Measurements from ENCODE around the gene PKP4. TPM values are rescaled to one million over a fixed set of nuclear protein-coding genes. Genes with fewer than 3 reads are reported as not detected.
"Not testable (repeated sequence)": the region's sequence is repeated elsewhere in the genome, so short reads cannot be mapped to it uniquely, and the experiment has no call there.

PKP4 gene
- total RNA-seq, 1 experiment from 2014 or later: 52.0 TPM

DNA sequence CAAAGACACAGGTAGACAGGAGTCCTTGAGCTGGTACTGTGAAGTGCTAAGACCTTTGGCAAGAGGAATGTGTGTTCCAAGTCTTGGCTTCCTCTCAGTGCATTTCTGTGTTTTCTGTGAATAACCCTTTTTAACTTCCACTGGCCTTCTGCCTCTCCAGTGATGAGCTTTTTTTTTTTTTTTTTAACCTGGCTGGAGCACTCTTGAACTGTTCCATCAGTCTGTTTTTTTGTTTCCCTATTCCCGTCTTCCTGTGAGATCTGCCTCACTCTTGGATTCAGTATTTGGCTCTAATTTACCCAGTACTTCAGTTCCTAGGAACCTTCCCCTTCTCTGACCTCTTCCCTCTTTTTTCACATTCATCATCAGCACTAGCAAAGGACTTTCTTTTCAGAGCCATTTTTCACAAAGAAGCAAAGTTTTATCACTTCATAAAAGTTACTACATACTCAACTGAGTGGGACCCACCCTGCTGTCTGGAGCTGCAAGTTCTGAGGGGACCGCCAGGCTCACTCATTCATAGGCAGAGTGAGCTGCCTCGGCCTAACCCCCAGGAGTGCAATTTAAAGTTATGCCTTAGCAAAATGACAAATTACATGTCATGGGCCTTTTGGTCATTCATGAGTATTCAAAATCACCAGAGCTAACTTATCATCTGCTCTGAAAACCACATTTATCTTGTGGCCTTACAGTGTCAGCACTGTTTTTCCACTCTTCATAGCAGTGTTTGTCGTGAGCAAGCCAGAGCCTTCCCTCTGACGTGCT, 211.4 kb downstream of the PKP4 start:
- DNase-seq (ENCODE audit: extremely low read depth, low read depth): no peak

DNA sequence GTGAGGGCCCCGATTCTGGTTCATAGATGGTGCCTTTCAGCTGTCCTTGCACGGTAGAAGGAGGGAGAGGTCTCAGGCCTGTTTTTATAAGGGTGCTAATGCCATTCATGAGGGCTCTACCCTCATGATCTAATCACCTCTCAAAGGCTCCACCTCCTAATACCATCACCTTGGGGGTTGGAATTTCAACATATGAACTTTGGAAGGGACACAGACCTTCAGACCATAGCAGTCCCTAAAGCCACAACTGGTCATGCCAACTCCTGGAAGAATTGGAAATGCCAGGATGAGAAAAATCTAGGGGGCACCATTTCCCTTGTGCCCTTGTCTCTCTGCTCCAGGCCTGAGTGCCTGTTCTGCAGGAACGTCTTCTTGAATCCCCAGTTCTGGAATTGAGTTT, 213.5 kb downstream of the PKP4 start:
- DNase-seq (ENCODE audit: extremely low read depth, low read depth): no peak

DNA sequence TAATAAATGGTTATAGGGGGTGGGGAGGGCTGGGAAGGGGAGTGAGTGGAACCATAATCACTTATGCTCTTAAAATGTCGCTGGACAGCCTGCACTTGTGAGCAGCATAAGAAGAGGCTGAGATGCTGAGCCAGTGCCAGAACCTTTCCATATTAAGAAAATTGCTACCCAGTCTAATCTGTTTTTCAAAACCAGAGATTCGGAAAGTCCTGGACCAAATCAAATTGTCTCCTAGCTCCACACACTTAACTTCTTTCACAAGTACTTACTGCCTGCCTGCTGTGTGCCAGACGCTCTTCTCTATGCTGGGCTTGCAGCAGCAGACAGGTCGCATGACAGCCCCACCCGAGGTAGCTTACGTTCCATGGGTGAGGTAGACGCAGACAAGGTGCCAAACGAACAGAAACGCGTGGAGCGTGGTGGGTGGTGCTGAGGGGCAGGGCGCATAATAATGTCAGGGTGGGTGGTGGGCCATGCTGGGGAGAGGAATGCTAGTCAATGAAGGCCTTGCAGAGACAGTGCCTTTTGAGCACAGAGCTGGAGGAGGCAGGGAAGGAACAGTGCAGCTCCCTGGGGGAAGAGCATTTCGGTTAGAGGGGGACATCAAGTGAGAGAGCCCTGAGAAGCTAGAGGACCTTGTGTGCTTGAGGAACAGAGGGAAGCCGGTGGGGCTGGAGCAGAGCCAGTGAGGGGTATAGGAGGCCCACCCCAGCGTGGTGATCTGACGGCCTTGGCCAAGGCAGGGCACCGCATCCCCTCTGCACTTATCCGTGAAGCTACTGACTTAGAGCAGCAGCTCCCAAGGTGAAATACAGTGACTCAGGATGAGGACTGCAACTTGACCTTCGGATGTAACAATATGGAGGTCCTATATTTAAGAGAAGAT, 214.9 kb downstream of the PKP4 start:
- DNase-seq (ENCODE audit: extremely low read depth, low read depth): no peak

- DNase-seq (ENCODE audit: extremely low read depth, low read depth): no peak
These were observed 219.5 kb downstream of the PKP4 start for GRCh38 chr2:158676295-158676694.

DNA sequence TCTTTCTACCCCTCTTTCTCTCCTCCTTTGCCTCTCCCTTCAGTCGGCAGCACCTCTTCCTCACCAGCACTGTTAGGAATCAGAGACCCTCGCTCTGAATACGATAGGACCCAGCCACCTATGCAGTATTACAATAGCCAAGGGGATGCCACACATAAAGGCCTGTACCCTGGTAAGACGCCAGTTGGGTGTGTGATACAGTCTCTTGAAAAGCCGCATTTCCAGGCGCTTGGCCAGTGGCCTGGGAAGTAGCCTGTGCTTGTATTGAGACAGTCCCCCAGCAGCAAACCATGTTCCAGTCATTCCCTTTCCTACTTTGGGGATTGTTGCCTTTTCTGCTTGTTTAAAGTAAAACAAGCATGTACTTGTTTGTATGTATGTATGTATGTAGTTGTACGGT, 219.9 kb downstream of the PKP4 start:
- no peak for DNase-seq (ENCODE audit: extremely low read depth, low read depth)

DNA sequence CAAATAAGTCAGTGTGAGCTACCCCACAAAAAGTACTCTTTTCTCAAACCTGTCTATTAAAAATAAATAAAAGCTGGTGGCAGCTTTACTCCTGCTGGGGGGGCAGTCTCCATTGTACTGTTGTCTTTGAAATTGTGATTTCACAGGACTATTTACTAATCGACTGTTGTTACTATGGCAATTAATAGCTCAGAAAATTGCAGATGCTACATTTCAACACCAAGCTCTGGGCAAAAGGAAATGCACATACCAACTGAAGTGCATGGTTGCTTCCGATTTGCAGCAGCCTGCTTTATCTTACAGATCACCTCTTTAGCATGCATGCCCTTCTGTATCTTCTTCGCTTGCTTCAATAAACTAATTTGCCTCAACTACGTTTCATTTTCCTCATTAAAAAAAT, 220.8 kb downstream of the PKP4 start:
- no peak for DNase-seq (ENCODE audit: extremely low read depth, low read depth)

- no peak for DNase-seq (ENCODE audit: extremely low read depth, low read depth)
These were observed 225.1 kb downstream of the PKP4 start for GRCh38 chr2:158681816-158682215.

DNA sequence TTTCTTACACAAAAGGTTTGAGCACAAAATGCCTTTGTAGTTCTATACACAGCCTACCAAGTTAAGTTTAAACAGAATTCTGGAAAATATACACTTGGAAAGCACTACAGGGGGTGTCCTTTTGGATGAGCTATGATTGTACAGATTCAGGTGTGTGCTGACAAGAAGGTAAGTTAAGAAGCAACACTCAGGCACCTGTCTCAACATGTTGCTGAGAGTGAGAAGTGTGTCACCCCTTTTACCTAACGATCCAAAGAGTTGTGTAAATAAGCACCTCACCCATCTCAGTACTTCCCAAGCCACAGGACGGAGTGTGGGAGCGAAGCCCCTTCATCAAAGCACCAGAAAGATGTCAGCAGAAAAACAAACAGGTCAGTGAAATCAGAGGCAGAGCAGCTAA, 228.9 kb downstream of the PKP4 start:
- DNase-seq (ENCODE audit: extremely low read depth, low read depth): no peak

DNA sequence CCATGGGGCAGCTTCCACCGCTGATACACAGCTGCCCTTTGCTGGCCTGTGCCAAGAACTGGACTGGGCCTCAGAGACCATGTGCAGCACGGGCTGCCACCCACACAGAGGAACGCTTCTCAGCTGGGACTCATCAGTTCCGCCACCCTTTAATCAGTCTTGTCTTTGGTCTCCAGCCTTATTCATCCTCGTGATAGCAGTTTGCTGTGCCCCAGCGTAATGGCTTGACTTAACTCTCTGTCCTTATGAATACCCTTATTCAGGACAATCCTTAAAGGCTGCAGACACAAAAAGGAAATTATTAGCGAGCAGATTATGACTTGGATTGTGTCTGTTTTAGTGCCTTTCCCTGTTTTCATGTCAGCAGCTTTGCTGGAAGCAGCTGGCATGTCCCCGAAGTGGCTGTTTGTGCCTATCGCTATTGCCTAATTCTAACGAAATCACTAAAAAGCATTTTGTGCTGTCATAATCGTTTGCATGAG, 229.5 kb downstream of the PKP4 start:
- DNase-seq (ENCODE audit: extremely low read depth, low read depth): no peak

GRCh38 chr2:158687315-158687714, 230.6 kb downstream of the PKP4 start:
- no peak for DNase-seq (ENCODE audit: extremely low read depth, low read depth)

DNA sequence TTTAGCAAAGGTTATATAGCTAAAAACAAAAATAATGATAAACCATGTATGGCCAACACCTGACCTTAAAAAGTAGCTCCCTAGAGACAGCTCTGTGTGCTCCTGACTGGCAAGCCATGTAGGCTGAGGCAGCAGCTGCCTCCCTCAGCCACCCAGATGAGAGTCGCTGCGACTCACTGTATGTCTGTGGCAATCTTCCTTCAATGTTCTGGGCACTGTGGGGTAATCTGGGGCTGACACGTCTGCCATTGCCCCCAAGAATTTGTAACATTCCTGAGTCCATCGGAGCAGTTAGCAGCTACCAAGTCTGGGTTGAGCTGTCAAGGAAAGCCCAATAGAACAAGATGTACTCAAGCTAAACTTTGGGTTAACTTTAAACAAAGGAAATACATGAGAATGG, 232.0 kb downstream of the PKP4 start:
- no peak for DNase-seq (ENCODE audit: extremely low read depth, low read depth)

DNA sequence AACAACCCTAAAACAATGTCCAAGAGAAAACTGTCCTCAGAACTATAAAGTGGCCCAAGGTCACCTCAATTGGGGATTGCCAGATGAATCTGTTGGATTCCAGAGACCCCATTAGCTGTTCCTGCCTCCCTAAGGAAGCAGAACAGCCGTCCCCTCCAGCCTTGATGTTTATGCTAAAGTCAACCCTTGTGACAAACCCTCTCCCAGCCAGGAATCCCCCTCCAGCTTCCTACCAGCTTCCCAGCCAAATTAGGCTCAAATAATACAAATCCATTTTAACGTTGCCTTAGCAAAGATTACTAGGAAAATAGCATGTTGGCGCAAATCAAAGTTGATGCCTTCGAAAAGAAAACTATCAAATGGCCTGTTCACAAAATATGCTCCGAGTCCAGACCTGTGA, 232.6 kb downstream of the PKP4 start:
- no peak for DNase-seq (ENCODE audit: extremely low read depth, low read depth)

DNA sequence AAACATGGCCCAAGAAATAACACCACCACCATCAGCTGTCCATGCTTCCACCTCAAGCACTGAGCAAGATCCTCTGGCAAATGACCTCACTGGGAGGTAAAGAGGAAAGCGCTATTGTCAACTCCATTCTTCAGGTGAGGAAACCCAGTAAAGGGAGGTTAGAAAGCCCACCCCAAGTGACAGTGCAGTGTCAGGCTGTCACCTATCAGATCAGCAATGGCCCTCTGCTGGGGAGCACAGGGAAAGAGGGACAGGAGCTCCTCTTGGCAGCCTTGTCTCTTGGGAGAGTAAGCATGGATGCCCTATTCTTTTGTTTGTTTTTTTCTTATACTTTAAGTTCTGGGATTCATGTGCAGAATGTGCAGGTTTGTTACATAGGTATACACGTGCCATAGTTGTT, 234.1 kb downstream of the PKP4 start:
- no peak for DNase-seq (ENCODE audit: extremely low read depth, low read depth)

DNA sequence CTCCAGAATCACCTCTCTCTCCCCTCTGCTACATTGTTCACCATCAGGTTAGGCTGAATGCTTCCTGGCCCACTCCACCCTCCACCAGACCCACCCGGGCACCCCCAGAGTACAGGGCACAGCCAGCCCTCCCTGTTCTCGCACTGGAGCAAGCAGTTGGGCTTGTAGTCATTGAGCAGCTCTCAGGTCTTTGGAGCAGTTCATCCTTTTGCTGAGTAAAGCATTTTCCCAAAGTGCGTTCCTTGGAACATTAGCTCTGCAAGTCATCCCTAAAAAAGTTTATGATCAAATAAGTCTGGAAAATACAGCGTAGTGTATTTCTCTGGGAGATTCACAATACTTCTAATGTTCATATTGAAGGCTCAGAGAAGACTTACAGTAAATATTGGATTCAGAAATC, 234.9 kb downstream of the PKP4 start:
- no peak for DNase-seq (ENCODE audit: extremely low read depth, low read depth)

DNA sequence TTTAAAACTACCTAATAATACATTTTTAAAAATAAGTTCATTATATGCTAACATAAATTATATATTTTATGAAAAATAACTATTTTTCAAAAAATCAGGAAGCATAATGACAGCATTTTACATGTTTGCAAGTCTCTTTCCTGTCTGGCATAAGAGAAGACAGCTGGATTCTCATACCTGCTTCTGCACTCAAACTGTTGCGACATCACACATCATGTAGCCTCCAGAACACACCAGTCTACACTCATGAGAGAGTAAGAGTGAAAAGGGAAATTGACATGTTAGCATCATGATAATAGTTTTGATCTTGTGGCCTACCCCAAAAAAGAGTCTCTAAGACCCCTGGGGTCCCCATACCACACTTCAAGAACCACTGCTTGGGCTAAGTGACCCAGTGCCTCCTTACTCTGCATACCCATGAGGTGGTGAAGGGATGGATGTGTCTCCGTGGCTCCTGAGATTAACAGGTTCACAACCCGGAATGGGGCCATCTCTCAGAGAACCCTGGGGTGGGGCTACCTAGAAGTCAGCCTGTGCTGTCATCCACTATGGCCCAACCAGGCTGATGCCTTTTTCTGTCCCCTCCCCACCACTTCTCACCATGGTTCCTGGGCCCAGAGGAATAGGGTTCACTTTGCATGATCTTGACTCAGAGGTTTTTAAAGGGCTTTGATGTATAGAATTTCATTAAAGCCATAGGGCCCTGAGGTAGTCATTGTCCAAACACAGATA, 235.8 kb downstream of the PKP4 start:
- no peak for DNase-seq (ENCODE audit: extremely low read depth, low read depth)

- DNase-seq (ENCODE audit: extremely low read depth, low read depth): no peak
These were observed 236.7 kb downstream of the PKP4 start for GRCh38 chr2:158693476-158693875.

GRCh38 chr2:158695305-158695704, 238.6 kb downstream of the PKP4 start:
- no peak for DNase-seq (ENCODE audit: extremely low read depth, low read depth)

DNA sequence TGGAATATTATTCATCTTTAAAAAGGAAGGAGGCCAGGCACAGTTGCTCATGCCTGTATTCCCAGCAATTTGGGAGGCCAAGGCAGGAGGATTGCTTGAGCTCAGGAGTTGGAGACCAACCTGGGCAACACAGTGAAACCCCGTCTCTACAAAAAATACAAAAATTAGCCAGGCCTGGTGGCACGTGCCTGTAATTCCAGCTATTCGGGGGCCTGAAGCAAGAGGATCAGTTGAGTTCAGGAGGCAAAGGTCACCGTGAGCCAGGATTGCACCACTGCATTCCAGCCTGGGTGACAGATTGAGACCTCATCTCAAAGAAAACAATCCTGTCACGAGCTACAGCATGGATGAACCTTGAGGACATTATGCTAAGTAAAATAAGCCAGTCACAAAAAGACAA, 239.0 kb downstream of the PKP4 start:
- DNase-seq (ENCODE audit: extremely low read depth, low read depth): not testable (repeated sequence)

GRCh38 chr2:158699323-158699722, 242.6 kb downstream of the PKP4 start:
- DNase-seq (ENCODE audit: extremely low read depth, low read depth): no peak

- DNase-seq (ENCODE audit: extremely low read depth, low read depth): no peak
These were observed 244.3 kb downstream of the PKP4 start for GRCh38 chr2:158701101-158701500.

- no peak for DNase-seq (ENCODE audit: extremely low read depth, low read depth)
These were observed 246.0 kb downstream of the PKP4 start for GRCh38 chr2:158702740-158703139.
